NCI-H526 treated with DMSO at 0.1 percent for 48 hours (cell line): ENCODE data around the gene FAM98C.

Experiments
- DNase-seq: peaks from one replicate; lab custom pipeline; 2025; lab: John Stamatoyannopoulos, UW

The FAM98C gene

GRCh38 chr19:38457690-38458405 lies 55.0 kb downstream of the FAM98C start:
- no peak for DNase-seq
